Keratinocyte (primary cell): Measurements from ENCODE around the gene STRN3. TPM values are rescaled to one million over a fixed set of nuclear protein-coding genes. Genes with fewer than 3 reads are reported as not detected.
A peak's percentile ranks its signal among the peaks of the same experiment; 100 is the strongest.
"Not testable (repeated sequence)": the region's sequence is repeated elsewhere in the genome, so short reads cannot be mapped to it uniquely, and the experiment has no call there.

ENCODE experiments used
- DNase-seq: peaks from one replicate; pipeline ENCODE4 v3.0.0-alpha.2; 2011; ENCODE audit warnings: low read depth, missing footprints, low spot score
- FAIRE-seq: peaks from 2 replicates; lab custom pipeline; 2011; peaks lifted over from hg19 to GRCh38; lab: Jason Lieb, UNC
- H2AFZ ChIP-seq: 2 replicates; pipeline ENCODE4 v1.6.0; 2012; ENCODE audit warnings: low read length, control low read depth, inconsistent platforms; ENCODE audit not compliant: control insufficient read depth
- H3K27ac ChIP-seq: 2 replicates; pipeline ENCODE4 v1.5.1; 2011; ENCODE audit warnings: low read length; ENCODE audit not compliant: control insufficient read depth, insufficient read depth
- H3K27me3 ChIP-seq: 3 replicates; pipeline ENCODE4 v1.6.0; 2011; ENCODE audit warnings: low read length; ENCODE audit not compliant: control insufficient read depth, insufficient read depth; ENCODE audit errors: extremely low read depth
- H3K36me3 ChIP-seq, 2 experiments: 2 replicates in 1 of 2; 3 replicates in 1 of 2; pipeline ENCODE4 v1.5.1; 2011; ENCODE audit warnings: low read length in 2 of 2, mild to moderate bottlenecking in 1 of 2; ENCODE audit not compliant: control insufficient read depth in 2 of 2, insufficient read depth in 2 of 2; ENCODE audit errors: extremely low read depth in 1 of 2
- H3K4me1 ChIP-seq: 3 replicates; pipeline ENCODE4 v1.5.1; 2011; ENCODE audit warnings: low read length; ENCODE audit not compliant: control insufficient read depth, insufficient read depth; ENCODE audit errors: extremely low read depth
- H3K4me2 ChIP-seq: 3 replicates; pipeline ENCODE4 v1.6.0; 2011; ENCODE audit warnings: low read depth, low read length; ENCODE audit not compliant: control insufficient read depth, insufficient read depth; ENCODE audit errors: extremely low read depth
- H3K4me3 ChIP-seq, 3 experiments: fragments of 200-600 bp in 1 of 3; sonication (generic) in 1 of 3; 2 replicates in 2 of 3; 3 replicates in 1 of 3; pipeline ENCODE4 v1.5.1; 2011 to 2016; ENCODE audit warnings: low read length in 3 of 3, mild to moderate bottlenecking in 3 of 3, control low read depth in 2 of 3, inconsistent platforms in 1 of 3, low read depth in 1 of 3, mixed read lengths in 1 of 3, mixed run types in 1 of 3, moderate library complexity in 1 of 3; ENCODE audit not compliant: control insufficient read depth in 2 of 3, insufficient read depth in 2 of 3; ENCODE audit errors: extremely low read depth in 1 of 3
- H3K79me2 ChIP-seq: 2 replicates; pipeline ENCODE4 v1.6.0; 2012; ENCODE audit warnings: low read length; ENCODE audit not compliant: control insufficient read depth, insufficient read depth
- H3K9ac ChIP-seq: 3 replicates; pipeline ENCODE4 v1.6.0; 2011; ENCODE audit warnings: low read length; ENCODE audit not compliant: control insufficient read depth, insufficient read depth; ENCODE audit errors: extremely low read depth
- H3K9me1 ChIP-seq: 3 replicates; pipeline ENCODE4 v1.6.0; 2011; ENCODE audit warnings: low read length; ENCODE audit not compliant: control insufficient read depth, insufficient read depth; ENCODE audit errors: extremely low read depth
- H3K9me3 ChIP-seq: 2 replicates; pipeline ENCODE4 v1.5.1; 2012; ENCODE audit warnings: low read depth, low read length; ENCODE audit not compliant: control insufficient read depth
- H4K20me1 ChIP-seq: 3 replicates; pipeline ENCODE4 v1.6.0; 2011; ENCODE audit warnings: low read length; ENCODE audit not compliant: control insufficient read depth, insufficient read depth; ENCODE audit errors: extremely low read depth
- EZH2 ChIP-seq: IDR thresholded peaks from one replicate; pipeline ENCODE4 v1.6.1; 2012; ENCODE audit warnings: inconsistent platforms, mild to moderate bottlenecking, low read length, moderate library complexity
- dilution Hi-C: fragments of 300-500 bp; cut with MboI; formaldehyde crosslinking; loops from one replicate; pipeline ENCODE4 v1.7.0; 2020; ENCODE audit warnings: low sequenced_read_pairs; ENCODE audit not compliant: extremely low pct_ligation_motif_present
- polyA plus RNA-seq, 5 experiments: library from polyadenylated mRNA; depleted of rRNA in 3 of 5; stranded (reverse) in 3 of 5; stranded (forward) in 1 of 5; unstranded in 1 of 5; fragments of >200 nt; gene quantifications; 1 replicate in 1 of 5; 2 replicates in 3 of 5; 3 replicates in 1 of 5; pipeline versions ENCODE4 v1.2.1 to v1.2.3, GENCODE V29; 2011 to 2012; ENCODE audit warnings: missing spikeins in 2 of 5, low read depth in 1 of 5, low replicate concordance in 1 of 5
- TF ChIP-seq, protein P1 (sequence below), 3 experiments: IDR thresholded peaks in 1 of 3; conservative IDR thresholded peaks in 1 of 3; optimal IDR thresholded peaks in 1 of 3; 2 replicates in 2 of 3; 3 replicates in 1 of 3; pipeline versions ENCODE3 to v1.5.1; 2011; ENCODE audit warnings: low read length in 3 of 3, mild to moderate bottlenecking in 3 of 3, moderate library complexity in 2 of 3, control low read depth in 1 of 3, inconsistent platforms in 1 of 3; ENCODE audit not compliant: insufficient read depth in 2 of 3; ENCODE audit errors: extremely low read depth in 1 of 3

STRN3 gene
- polyA plus RNA-seq, 1 donor (not counting 4 experiments of a cell fraction or from before 2014, with no cell fraction given), result 38.1 TPM

GRCh38 chr14:30980106-30980704, 46.0 kb downstream of the STRN3 start:
- H4K20me1 ChIP-seq, H3K9me1 ChIP-seq, H3K36me3 ChIP-seq, FAIRE-seq, H3K27me3 ChIP-seq, H3K27ac ChIP-seq, H3K4me3 ChIP-seq, H3K9ac ChIP-seq, H3K4me2 ChIP-seq, dilution Hi-C loops, H3K4me1 ChIP-seq, H2AFZ ChIP-seq, H3K9me3 ChIP-seq: not testable (repeated sequence)
- TF ChIP-seq, protein P1, sequence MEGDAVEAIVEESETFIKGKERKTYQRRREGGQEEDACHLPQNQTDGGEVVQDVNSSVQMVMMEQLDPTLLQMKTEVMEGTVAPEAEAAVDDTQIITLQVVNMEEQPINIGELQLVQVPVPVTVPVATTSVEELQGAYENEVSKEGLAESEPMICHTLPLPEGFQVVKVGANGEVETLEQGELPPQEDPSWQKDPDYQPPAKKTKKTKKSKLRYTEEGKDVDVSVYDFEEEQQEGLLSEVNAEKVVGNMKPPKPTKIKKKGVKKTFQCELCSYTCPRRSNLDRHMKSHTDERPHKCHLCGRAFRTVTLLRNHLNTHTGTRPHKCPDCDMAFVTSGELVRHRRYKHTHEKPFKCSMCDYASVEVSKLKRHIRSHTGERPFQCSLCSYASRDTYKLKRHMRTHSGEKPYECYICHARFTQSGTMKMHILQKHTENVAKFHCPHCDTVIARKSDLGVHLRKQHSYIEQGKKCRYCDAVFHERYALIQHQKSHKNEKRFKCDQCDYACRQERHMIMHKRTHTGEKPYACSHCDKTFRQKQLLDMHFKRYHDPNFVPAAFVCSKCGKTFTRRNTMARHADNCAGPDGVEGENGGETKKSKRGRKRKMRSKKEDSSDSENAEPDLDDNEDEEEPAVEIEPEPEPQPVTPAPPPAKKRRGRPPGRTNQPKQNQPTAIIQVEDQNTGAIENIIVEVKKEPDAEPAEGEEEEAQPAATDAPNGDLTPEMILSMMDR (optimal IDR thresholded peaks at IDR 0.05 in 1 of 3, IDR thresholded peaks at IDR 0.05 in 1 of 3, conservative IDR thresholded peaks at IDR 0.05 in 1 of 3; ENCODE audit: extremely low read depth in 1 of 3, insufficient read depth in 2 of 3, low read length in 3 of 3), result peak in 2 of 3 experiments; percentile 44 to 51
- peak; percentile 21 for DNase-seq
- peaks cover 91% of the 10 kb centered on the region for H3K79me2 ChIP-seq

DNA sequence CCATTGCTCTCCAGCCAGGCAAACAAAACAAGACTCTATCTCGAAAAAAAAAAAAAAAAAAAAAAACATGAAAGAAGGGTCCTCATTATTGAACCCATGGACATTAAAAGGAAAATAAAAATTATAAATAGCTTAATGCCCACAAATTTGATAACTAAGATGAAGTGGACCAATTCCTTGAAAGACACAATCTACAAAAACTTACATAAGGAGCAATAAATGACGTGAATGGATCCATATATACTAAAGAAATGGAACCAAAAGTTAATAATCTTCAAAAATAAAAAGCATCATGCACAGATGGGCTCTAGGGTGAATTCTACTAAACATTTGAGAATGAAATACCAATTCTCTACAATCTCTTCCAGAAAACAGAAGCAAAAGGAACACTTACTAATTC, 48.4 kb downstream of the STRN3 start:
- DNase-seq (no peak), FAIRE-seq (no peak)
- H3K79me2 ChIP-seq, result peaks cover 94% of the 10 kb centered on the region
- no peaks in the 10 kb centered on the region for H3K9me1 ChIP-seq
- peaks cover 8% of the 10 kb centered on the region for H4K20me1 ChIP-seq
- no peak overlapping the region for H3K4me3 ChIP-seq
- no peak overlapping the region for H3K4me2 ChIP-seq
- no peaks in the 10 kb centered on the region for H3K36me3 ChIP-seq
- no peaks in the 10 kb centered on the region for H3K27me3 ChIP-seq
- TF ChIP-seq, protein P1 (optimal IDR thresholded peaks at IDR 0.05 in 1 of 3, IDR thresholded peaks at IDR 0.05 in 1 of 3, conservative IDR thresholded peaks at IDR 0.05 in 1 of 3; ENCODE audit: extremely low read depth in 1 of 3, insufficient read depth in 2 of 3, low read length in 3 of 3), result no peak
- TF ChIP-seq EZH2, result no peak
- H3K9ac ChIP-seq, result no peak overlapping the region
- no peaks in the 10 kb centered on the region for H3K4me1 ChIP-seq
- no peaks in the 10 kb centered on the region for H3K9me3 ChIP-seq
- H2AFZ ChIP-seq, result no peak overlapping the region
- dilution Hi-C loops, result no loop called here
- no peak overlapping the region for H3K27ac ChIP-seq
